KMS-11 (cell line): ENCODE measurements around the gene TMEM31.
A peak's percentile ranks its signal among the peaks of the same experiment; 100 is the strongest.

Source experiments
- H2AFZ ChIP-seq: fragments of 200-600 bp; sonication (generic); 2 replicates; pipeline ENCODE4 v1.6.1; 2016; ENCODE audit warnings: antibody characterized with exemption, mixed run types, low read depth
- H3K27ac ChIP-seq: fragments of 200-600 bp; sonication (generic); 2 replicates; pipeline ENCODE4 v1.6.1; 2016; ENCODE audit warnings: mild to moderate bottlenecking, mixed run types
- H3K27me3 ChIP-seq: fragments of 200-600 bp; sonication (generic); 2 replicates; pipeline ENCODE4 v1.6.1; 2017; ENCODE audit warnings: mild to moderate bottlenecking, low read depth, mixed run types, moderate library complexity; ENCODE audit not compliant: insufficient read depth
- H3K36me3 ChIP-seq: fragments of 200-600 bp; sonication (generic); 2 replicates; pipeline ENCODE4 v1.6.1; 2017; ENCODE audit warnings: mild to moderate bottlenecking, mixed run types; ENCODE audit not compliant: insufficient read depth
- H3K4me1 ChIP-seq: fragments of 200-600 bp; sonication (generic); 2 replicates; pipeline ENCODE4 v1.6.1; 2016; ENCODE audit warnings: mild to moderate bottlenecking, low read depth, mixed run types; ENCODE audit not compliant: poor library complexity, severe bottlenecking
- H3K4me2 ChIP-seq: fragments of 200-600 bp; sonication (generic); 2 replicates; pipeline ENCODE4 v1.7.0; 2016; ENCODE audit warnings: mild to moderate bottlenecking, mixed run types
- H3K4me3 ChIP-seq: fragments of 200-600 bp; sonication (generic); IDR thresholded peaks from 2 replicates; pipeline ENCODE4 v1.6.1; 2017; ENCODE audit warnings: low read depth, low read length, mixed read lengths; ENCODE audit not compliant: insufficient read depth
- H3K79me2 ChIP-seq: fragments of 200-600 bp; sonication (generic); 2 replicates; pipeline ENCODE4 v1.6.1; 2016; ENCODE audit warnings: low read depth, mixed run types; ENCODE audit not compliant: insufficient read depth
- H3K9ac ChIP-seq: fragments of 200-600 bp; sonication (generic); 2 replicates; pipeline ENCODE4 v1.6.1; 2016; ENCODE audit warnings: mild to moderate bottlenecking, mixed run types
- H4K20me1 ChIP-seq: fragments of 200-600 bp; sonication (generic); 2 replicates; pipeline ENCODE4 v1.6.1; 2016; ENCODE audit warnings: mild to moderate bottlenecking, mixed run types; ENCODE audit not compliant: insufficient read depth
- CTCF ChIP-seq: fragments of 200-600 bp; sonication (generic); conservative IDR thresholded peaks from 2 replicates; pipeline ENCODE4 v1.6.1; 2017; ENCODE audit warnings: low read depth, mild to moderate bottlenecking, antibody characterized with exemption, low read length, moderate library complexity, mixed read lengths

TMEM31 gene

DNA sequence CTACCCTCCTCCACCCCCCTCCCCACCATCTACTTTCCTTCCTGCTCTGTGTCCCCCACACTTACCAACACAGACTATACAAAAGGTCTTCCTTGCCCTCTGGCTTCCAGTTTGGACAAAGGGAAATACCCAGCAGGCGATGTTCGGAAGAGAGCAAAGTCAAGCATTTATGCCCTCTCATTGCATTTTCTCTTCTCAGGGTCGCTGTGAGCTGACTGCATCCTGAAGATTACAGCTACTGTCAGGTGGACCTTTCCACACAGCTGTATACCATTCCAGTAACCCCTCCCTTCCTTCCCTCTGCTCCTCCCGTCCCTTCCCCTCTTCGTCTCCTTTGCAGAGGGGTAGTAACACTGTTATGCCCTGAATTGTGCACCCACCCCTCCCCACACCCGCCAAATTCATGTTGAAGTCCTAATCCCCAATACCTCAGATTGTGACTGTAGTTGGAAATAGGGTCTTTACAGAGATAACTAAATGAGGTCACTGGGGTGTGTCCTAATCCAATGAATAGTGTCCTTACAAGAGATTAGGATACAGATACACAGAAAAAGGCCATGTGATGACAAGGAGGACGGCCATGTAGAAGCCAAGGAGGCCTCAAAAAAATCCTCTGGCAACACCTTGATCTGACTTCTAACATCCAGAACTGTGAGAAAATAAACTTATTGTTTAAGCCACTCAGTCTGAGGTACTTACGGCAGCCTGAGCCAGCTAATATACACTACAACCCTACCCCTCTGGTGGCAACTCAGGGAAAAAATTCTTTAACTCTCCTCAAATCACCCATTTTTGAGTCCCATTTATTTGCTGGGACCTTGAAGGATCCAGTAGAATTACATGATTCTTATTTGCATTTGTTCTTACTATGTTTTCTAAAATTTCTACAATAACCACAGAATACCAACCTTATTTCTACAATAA lies 35.9 kb upstream of the TMEM31 start:
- no peaks in the 10 kb centered on the region for H3K79me2 ChIP-seq
- no peak overlapping the region for H3K4me3 ChIP-seq
- no peak overlapping the region for H3K4me2 ChIP-seq
- H3K27ac ChIP-seq = no peak overlapping the region
- H3K36me3 ChIP-seq = no peaks in the 10 kb centered on the region
- no peak for TF ChIP-seq CTCF
- H3K27me3 ChIP-seq = no peaks in the 10 kb centered on the region
- H2AFZ ChIP-seq = no peak overlapping the region
- H4K20me1 ChIP-seq = no peaks in the 10 kb centered on the region
- H3K9ac ChIP-seq = no peak overlapping the region
- no peaks in the 10 kb centered on the region for H3K4me1 ChIP-seq

GRCh38 chrX:103678199-103678993 lies 32.3 kb upstream of the TMEM31 start:
- H3K9ac ChIP-seq = no peak overlapping the region
- no peak overlapping the region for H3K27ac ChIP-seq
- peaks cover 8% of the 10 kb centered on the region for H3K4me1 ChIP-seq
- no peak for TF ChIP-seq CTCF
- no peaks in the 10 kb centered on the region for H3K36me3 ChIP-seq
- H3K4me3 ChIP-seq = no peak overlapping the region
- H2AFZ ChIP-seq = no peak overlapping the region
- H3K27me3 ChIP-seq = no peaks in the 10 kb centered on the region
- no peaks in the 10 kb centered on the region for H4K20me1 ChIP-seq
- H3K4me2 ChIP-seq = no peak overlapping the region
- H3K79me2 ChIP-seq = no peaks in the 10 kb centered on the region

- Histone ChIP-seq H3K27me3 (no peaks in the 10 kb centered on the region), H3K79me2 (peaks cover 28% of the 10 kb centered on the region), H3K9ac (no peak overlapping the region), H3K27ac (no peak overlapping the region), H2AFZ (no peak overlapping the region), H3K4me1 (peaks cover 18% of the 10 kb centered on the region), H3K4me2 (no peak overlapping the region), H4K20me1 (no peaks in the 10 kb centered on the region), H3K36me3 (no peaks in the 10 kb centered on the region; the same call in 1 of the 2 replicates), H3K4me3 (no peak overlapping the region)
- no peak for TF ChIP-seq CTCF
These were observed 29.3 kb upstream of the TMEM31 start for GRCh38 chrX:103681443-103681842.

DNA sequence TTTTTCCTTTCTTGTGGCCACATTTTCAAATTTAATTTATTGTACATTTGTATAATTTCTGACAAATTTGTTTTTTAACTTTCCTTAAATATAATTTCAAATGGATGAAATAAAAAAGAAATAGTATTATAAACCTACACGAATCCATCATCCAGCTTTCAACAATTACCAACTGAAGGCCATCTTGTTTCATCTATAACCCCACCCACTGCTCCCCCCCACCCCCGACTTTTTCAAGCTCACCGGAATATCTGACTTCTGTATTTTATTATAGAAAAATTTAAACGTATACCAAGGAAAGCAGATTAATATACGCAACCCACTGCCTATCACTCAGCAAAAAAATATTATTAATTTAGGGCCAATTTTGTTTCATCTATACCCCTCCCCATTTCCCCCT lies 25.3 kb upstream of the TMEM31 start:
- H4K20me1 ChIP-seq = no peaks in the 10 kb centered on the region
- H3K4me1 ChIP-seq = peaks cover 22% of the 10 kb centered on the region
- peak overlapping the region; percentile 80 for H3K4me2 ChIP-seq
- peak overlapping the region; percentile 99 for H3K9ac ChIP-seq
- no peaks in the 10 kb centered on the region for H3K27me3 ChIP-seq
- H3K79me2 ChIP-seq = peaks cover 29% of the 10 kb centered on the region
- no peak for TF ChIP-seq CTCF
- no peak overlapping the region for H3K4me3 ChIP-seq
- no peaks in the 10 kb centered on the region; the same call in 1 of the 2 replicates for H3K36me3 ChIP-seq
- peak overlapping the region; percentile 99 for H3K27ac ChIP-seq
- no peak overlapping the region for H2AFZ ChIP-seq
